Neural cell (in vitro differentiated cells): ENCODE results near the gene CRACDL.

ENCODE experiments used
- EP300 ChIP-seq: fragments of 450-650 bp; conservative IDR thresholded peaks from 2 replicates; pipeline ENCODE4 v1.6.1; 2014; ENCODE audit warnings: antibody characterized with exemption, mild to moderate bottlenecking, moderate library complexity; ENCODE audit not compliant: poor library complexity, severe bottlenecking
- TF ChIP-seq, protein P1 (sequence below): fragments of 450-650 bp; IDR thresholded peaks from 2 replicates; pipeline ENCODE4 v1.5.1; 2014; ENCODE audit warnings: antibody characterized with exemption, mild to moderate bottlenecking, moderate library complexity; ENCODE audit not compliant: poor library complexity, severe bottlenecking

DNA sequence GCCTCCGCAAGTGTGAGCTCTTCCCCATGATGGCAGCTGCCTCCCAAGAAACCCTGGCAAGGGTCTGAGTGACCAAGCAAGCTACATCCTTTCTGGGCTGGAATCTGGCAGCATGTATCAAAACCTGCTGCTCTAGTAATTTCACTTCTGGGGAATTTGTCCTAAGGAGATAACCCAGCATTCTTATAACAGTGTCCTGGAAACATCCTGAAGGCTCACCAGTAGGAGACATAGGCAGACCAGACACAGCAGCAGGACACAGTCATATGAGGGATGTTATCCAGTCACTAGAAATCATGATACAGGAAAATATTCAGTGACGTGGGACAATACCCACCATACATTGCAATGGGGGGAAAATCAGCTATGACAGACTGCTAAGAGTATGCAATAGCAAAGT is 64.5 kb downstream of the CRACDL start:
- TF ChIP-seq, protein P1, sequence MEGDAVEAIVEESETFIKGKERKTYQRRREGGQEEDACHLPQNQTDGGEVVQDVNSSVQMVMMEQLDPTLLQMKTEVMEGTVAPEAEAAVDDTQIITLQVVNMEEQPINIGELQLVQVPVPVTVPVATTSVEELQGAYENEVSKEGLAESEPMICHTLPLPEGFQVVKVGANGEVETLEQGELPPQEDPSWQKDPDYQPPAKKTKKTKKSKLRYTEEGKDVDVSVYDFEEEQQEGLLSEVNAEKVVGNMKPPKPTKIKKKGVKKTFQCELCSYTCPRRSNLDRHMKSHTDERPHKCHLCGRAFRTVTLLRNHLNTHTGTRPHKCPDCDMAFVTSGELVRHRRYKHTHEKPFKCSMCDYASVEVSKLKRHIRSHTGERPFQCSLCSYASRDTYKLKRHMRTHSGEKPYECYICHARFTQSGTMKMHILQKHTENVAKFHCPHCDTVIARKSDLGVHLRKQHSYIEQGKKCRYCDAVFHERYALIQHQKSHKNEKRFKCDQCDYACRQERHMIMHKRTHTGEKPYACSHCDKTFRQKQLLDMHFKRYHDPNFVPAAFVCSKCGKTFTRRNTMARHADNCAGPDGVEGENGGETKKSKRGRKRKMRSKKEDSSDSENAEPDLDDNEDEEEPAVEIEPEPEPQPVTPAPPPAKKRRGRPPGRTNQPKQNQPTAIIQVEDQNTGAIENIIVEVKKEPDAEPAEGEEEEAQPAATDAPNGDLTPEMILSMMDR: no peak
- TF ChIP-seq EP300: no peak
